GDM1 (cell line): ENCODE results near the gene NDST1.

Source experiments
- DNase-seq: peaks from one replicate; lab custom pipeline; 2025; lab: John Stamatoyannopoulos, UW

The NDST1 gene

GRCh38 chr5:150544611-150545219, 36.8 kb downstream of the NDST1 start:
- peak; percentile 42 for DNase-seq

- DNase-seq: no peak
These were observed 37.3 kb downstream of the NDST1 start for GRCh38 chr5:150545246-150545645.

- DNase-seq: no peak
These were observed 40.2 kb downstream of the NDST1 start for GRCh38 chr5:150548123-150548522.

GRCh38 chr5:150549735-150550134, 41.8 kb downstream of the NDST1 start:
- DNase-seq: no peak

GRCh38 chr5:150550286-150550685, 42.4 kb downstream of the NDST1 start:
- no peak for DNase-seq

- no peak for DNase-seq
These were observed 43.1 kb downstream of the NDST1 start for GRCh38 chr5:150551066-150551465.

GRCh38 chr5:150553402-150553801, 45.5 kb downstream of the NDST1 start:
- DNase-seq: no peak

- no peak for DNase-seq
These were observed 46.0 kb downstream of the NDST1 start for GRCh38 chr5:150553911-150554310.

- no peak for DNase-seq
These were observed 46.9 kb downstream of the NDST1 start for GRCh38 chr5:150554857-150555256.

GRCh38 chr5:150556106-150556505, 48.2 kb downstream of the NDST1 start:
- no peak for DNase-seq

- peak; percentile 74 for DNase-seq
These were observed 49.1 kb downstream of the NDST1 start for GRCh38 chr5:150556859-150557508.

- no peak for DNase-seq
These were observed 49.6 kb downstream of the NDST1 start for GRCh38 chr5:150557509-150557872.

- DNase-seq: no peak
These were observed 50.2 kb downstream of the NDST1 start for GRCh38 chr5:150558088-150558621.

GRCh38 chr5:150559088-150559487, 51.2 kb downstream of the NDST1 start:
- no peak for DNase-seq

- DNase-seq: no peak
These were observed 51.8 kb downstream of the NDST1 start for GRCh38 chr5:150559701-150560100.

- peak; percentile 62 for DNase-seq
These were observed 52.7 kb downstream of the NDST1 start for GRCh38 chr5:150560401-150561191.

- no peak for DNase-seq
These were observed 53.2 kb downstream of the NDST1 start for GRCh38 chr5:150561192-150561512.

GRCh38 chr5:150561571-150562275, 53.8 kb downstream of the NDST1 start:
- no peak for DNase-seq

- DNase-seq: peak; percentile 15
These were observed 54.9 kb downstream of the NDST1 start for GRCh38 chr5:150562832-150563231.

- no peak for DNase-seq
These were observed 57.9 kb downstream of the NDST1 start for GRCh38 chr5:150565868-150566267.

GRCh38 chr5:150567031-150567717, 59.2 kb downstream of the NDST1 start:
- DNase-seq: no peak

- DNase-seq: no peak
These were observed 60.7 kb downstream of the NDST1 start for GRCh38 chr5:150568663-150569062.
